ENCODE measurements around the gene EIPR1. TPM values are rescaled to one million over a fixed set of nuclear protein-coding genes. Genes with fewer than 3 reads are reported as not detected.

EIPR1 gene
- total and polyA plus RNA-seq, 2 of the 13 experiments (the other 11 are each of a cell fraction or from before 2014, with no cell fraction given): 70.0 to 96.3 TPM

GRCh38 chr2:3169106-3169870 is 208.3 kb downstream of the EIPR1 start:
- 86% methylated on average over 20 of the region's 20 CpGs for WGBS (ENCODE audit: low lambda C conversion rate)
- H3K4me2 ChIP-seq (ENCODE audit: low read depth, low read length): no peak overlapping the region
- no peak overlapping the region for H3K27ac ChIP-seq (ENCODE audit: extremely low read length, insufficient read depth, low read length)
- no peak overlapping the region for H3K9ac ChIP-seq (ENCODE audit: insufficient read depth, low read depth, low read length)
- DNase-seq (ENCODE audit: low spot score) (no peak), ATAC-seq (no peak), FAIRE-seq (no peak)
- in situ Hi-C loops (cut with HindIII; ENCODE audit: extremely low pct_ligation_motif_present, low pct_unique_long_range_greater_than_20kb): no loop called here
- intact Hi-C loops (cut with micrococcal nuclease; ENCODE audit: unreplicated experiment): no loop called here
- H3K27me3 ChIP-seq (ENCODE audit: control insufficient read depth in 1 of 2, insufficient read depth in 2 of 2, low read length in 2 of 2): no peaks in the 10 kb centered on the region
- H3K9me3 ChIP-seq (ENCODE audit: low read length): peaks cover 2% of the 10 kb centered on the region; the same call in 1 of the 2 replicates
- H2AFZ ChIP-seq (ENCODE audit: low read length): no peak overlapping the region
- peaks cover 8 to 21% of the 10 kb centered on the region in 2 experiments for H3K36me3 ChIP-seq (replicated peaks in 1 of 2; ENCODE audit: control insufficient read depth in 1 of 2, insufficient read depth in 2 of 2, low read length in 2 of 2)
- ChIA-PET CTCF (ENCODE audit: low intra/inter-chr PET ratio, low total read pairs) (no interaction called here), POLR2A (no interaction called here)
- no peaks in the 10 kb centered on the region for H3K79me2 ChIP-seq (ENCODE audit: insufficient read depth, low read length)
- TF ChIP-seq CEBPZ (IDR thresholded peaks at IDR 0.05; ENCODE audit: low read length) (no peak), PRDM15 (CRISPR knock-in tag; IDR thresholded peaks at IDR 0.05) (no peak), TSC22D2 (CRISPR knock-in tag; IDR thresholded peaks at IDR 0.05; ENCODE audit: borderline replicate concordance) (no peak), GATA4 (IDR thresholded peaks at IDR 0.05; ENCODE audit: borderline replicate concordance, low read depth) (no peak), NR0B2 (CRISPR knock-in tag; IDR thresholded peaks at IDR 0.05) (no peak), ZNF761 (CRISPR knock-in tag; conservative IDR thresholded peaks at IDR 0.05) (no peak), DRAP1 (CRISPR knock-in tag; IDR thresholded peaks at IDR 0.05) (no peak), ZNF230 (CRISPR knock-in tag; IDR thresholded peaks at IDR 0.05) (no peak), ZNF776 (CRISPR knock-in tag; IDR thresholded peaks at IDR 0.05) (no peak), BCL3 (CRISPR knock-in tag; IDR thresholded peaks at IDR 0.05) (no peak), ZNF446 (CRISPR knock-in tag; IDR thresholded peaks at IDR 0.05) (no peak)
- H3K4me3 ChIP-seq (replicated peaks in 1 of 3; ENCODE audit: insufficient read depth in 1 of 3, low read depth in 2 of 3, low read length in 3 of 3): no peak overlapping the region
- no peaks in the 10 kb centered on the region for H3K4me1 ChIP-seq (ENCODE audit: insufficient read depth, low read length)
- H4K20me1 ChIP-seq (ENCODE audit: insufficient read depth, low read length): no peaks in the 10 kb centered on the region
- BruUV-seq (replicated peaks): no TSS peak

Measured in HepG2 (cell line).